Hepatocyte (in vitro differentiated cells): ENCODE measurements around the gene FREM1. TPM values are rescaled to one million over a fixed set of nuclear protein-coding genes. Genes with fewer than 3 reads are reported as not detected.
A peak's percentile ranks its signal among the peaks of the same experiment; 100 is the strongest.

ENCODE experiments used
- DNase-seq: peaks from one replicate; pipeline ENCODE4 v3.0.0-alpha.2; 2016; ENCODE audit warnings: low spot score
- H2AFZ ChIP-seq: fragments of 200-600 bp; sonication (generic); 2 replicates; pipeline ENCODE4 v1.6.0; 2016; ENCODE audit warnings: antibody characterized with exemption, mild to moderate bottlenecking
- H3K27ac ChIP-seq: fragments of 200-600 bp; sonication (generic); 2 replicates; pipeline ENCODE4 v1.5.1; 2016; ENCODE audit warnings: mild to moderate bottlenecking
- H3K27me3 ChIP-seq: fragments of 200-600 bp; sonication (generic); 2 replicates; pipeline ENCODE4 v1.6.1; 2016
- H3K36me3 ChIP-seq: fragments of 200-600 bp; sonication (generic); replicated peaks from 2 replicates; pipeline ENCODE4 v1.5.1; 2016; ENCODE audit warnings: low read depth; ENCODE audit not compliant: insufficient read depth
- H3K4me1 ChIP-seq: fragments of 200-600 bp; sonication (generic); 2 replicates; pipeline ENCODE4 v1.5.1; 2016; ENCODE audit warnings: mild to moderate bottlenecking, moderate library complexity; ENCODE audit not compliant: insufficient read depth
- H3K4me2 ChIP-seq: fragments of 200-600 bp; sonication (generic); 2 replicates; pipeline ENCODE4 v1.6.0; 2016
- H3K4me3 ChIP-seq: fragments of 200-600 bp; sonication (generic); 2 replicates; pipeline ENCODE4 v1.5.1; 2016; ENCODE audit warnings: mild to moderate bottlenecking
- H3K79me2 ChIP-seq: fragments of 200-600 bp; sonication (generic); 2 replicates; pipeline ENCODE4 v1.6.0; 2017; ENCODE audit warnings: mild to moderate bottlenecking
- H3K9me2 ChIP-seq: fragments of 200-600 bp; sonication (generic); replicated peaks from 2 replicates; pipeline ENCODE4 v1.6.0; 2017; ENCODE audit warnings: mild to moderate bottlenecking; ENCODE audit not compliant: insufficient read depth
- H3K9me3 ChIP-seq: fragments of 200-600 bp; sonication (generic); 2 replicates; pipeline ENCODE4 v1.5.1; 2016; ENCODE audit warnings: low read depth, mild to moderate bottlenecking
- H4K20me1 ChIP-seq: fragments of 200-600 bp; sonication (generic); 2 replicates; pipeline ENCODE4 v1.6.0; 2016; ENCODE audit warnings: mild to moderate bottlenecking; ENCODE audit not compliant: insufficient read depth, poor library complexity, severe bottlenecking
- EZH2 ChIP-seq: fragments of 200-600 bp; sonication (generic); IDR thresholded peaks from 2 replicates; pipeline ENCODE4 v1.6.1; 2016; ENCODE audit warnings: antibody characterized with exemption, mild to moderate bottlenecking, borderline replicate concordance
- EZH2phosphoT487 ChIP-seq: fragments of 200-600 bp; sonication (generic); IDR thresholded peaks from one replicate; pipeline ENCODE4 v1.6.1; 2018; ENCODE audit warnings: antibody characterized with exemption, mild to moderate bottlenecking, low read depth, moderate library complexity; ENCODE audit not compliant: unreplicated experiment, severe bottlenecking
- WGBS: methylation state at CpG from one replicate; pipeline ENCODE4 v1.1.6; 2016; ENCODE audit warnings: low lambda C conversion rate; ENCODE audit errors: missing lambda C conversion rate; 5-methylcytosine and 5-hydroxymethylcytosine counted together
- polyA plus RNA-seq: library from polyadenylated mRNA; unstranded; fragments of >200 nt; fragmentation: Nextera tagmentation; extraction: Ambion mirVana; gene quantifications from 2 replicates; pipeline ENCODE4 v1.2.1, GENCODE V29; 2016
- total RNA-seq: library from RNA; depleted of rRNA; stranded (reverse); fragments of >200 nt; gene quantifications from 2 replicates; pipeline ENCODE4 v1.2.3, GENCODE V29; 2014
- TF ChIP-seq, protein P1 (sequence below): fragments of 200-600 bp; sonication (generic); IDR thresholded peaks from 2 replicates; pipeline ENCODE4 v1.5.1; 2016; ENCODE audit warnings: antibody characterized with exemption, mild to moderate bottlenecking; ENCODE audit not compliant: poor library complexity

The FREM1 gene
- total and polyA plus RNA-seq, 2 experiments from 2014 or later = 9.7 to 36.1 TPM

DNA sequence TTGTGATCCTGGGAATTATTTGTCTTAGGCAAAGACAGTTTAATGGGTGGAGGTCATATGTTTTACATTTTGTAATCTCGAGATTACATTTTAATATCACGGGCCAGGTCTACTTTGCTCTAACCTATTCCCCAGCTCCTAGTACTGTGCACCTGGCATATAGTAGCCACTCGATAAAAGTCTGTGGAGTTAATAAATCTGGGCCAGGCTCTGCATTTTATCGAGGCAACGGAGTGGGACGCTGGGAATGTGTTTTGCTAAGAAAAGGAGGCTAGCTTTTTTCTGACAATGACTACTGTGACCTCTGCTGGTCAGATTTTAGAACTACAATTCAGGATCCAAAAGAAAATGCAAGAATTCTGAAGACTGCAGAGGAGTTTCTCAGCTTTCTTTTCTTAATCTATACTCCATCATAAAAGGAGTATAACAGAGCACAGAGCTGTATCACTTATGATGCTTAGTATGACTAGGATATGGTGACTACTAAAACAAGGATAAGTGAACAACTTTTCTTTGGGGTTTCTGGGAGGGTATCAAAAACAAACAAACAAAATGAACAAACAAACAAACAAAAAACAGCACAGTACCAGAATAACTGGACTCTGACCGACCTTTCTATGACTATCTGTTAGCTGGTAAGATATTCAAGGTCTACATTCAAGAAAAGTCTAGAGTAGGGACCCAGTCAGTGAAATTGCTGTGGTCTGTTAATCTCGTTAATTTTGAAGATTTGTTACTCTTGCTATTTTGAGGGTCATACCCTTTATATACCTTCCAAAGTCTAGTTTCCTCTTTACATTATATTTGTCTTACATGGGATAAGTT lies 141.6 kb downstream of the FREM1 start:
- TF ChIP-seq, protein P1, sequence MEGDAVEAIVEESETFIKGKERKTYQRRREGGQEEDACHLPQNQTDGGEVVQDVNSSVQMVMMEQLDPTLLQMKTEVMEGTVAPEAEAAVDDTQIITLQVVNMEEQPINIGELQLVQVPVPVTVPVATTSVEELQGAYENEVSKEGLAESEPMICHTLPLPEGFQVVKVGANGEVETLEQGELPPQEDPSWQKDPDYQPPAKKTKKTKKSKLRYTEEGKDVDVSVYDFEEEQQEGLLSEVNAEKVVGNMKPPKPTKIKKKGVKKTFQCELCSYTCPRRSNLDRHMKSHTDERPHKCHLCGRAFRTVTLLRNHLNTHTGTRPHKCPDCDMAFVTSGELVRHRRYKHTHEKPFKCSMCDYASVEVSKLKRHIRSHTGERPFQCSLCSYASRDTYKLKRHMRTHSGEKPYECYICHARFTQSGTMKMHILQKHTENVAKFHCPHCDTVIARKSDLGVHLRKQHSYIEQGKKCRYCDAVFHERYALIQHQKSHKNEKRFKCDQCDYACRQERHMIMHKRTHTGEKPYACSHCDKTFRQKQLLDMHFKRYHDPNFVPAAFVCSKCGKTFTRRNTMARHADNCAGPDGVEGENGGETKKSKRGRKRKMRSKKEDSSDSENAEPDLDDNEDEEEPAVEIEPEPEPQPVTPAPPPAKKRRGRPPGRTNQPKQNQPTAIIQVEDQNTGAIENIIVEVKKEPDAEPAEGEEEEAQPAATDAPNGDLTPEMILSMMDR = peak; percentile 76
- no peak for TF ChIP-seq EZH2
- Histone ChIP-seq H3K4me2 (peak overlapping the region; percentile 54), H3K4me3 (no peak overlapping the region), H4K20me1 (no peaks in the 10 kb centered on the region), H3K27ac (no peak overlapping the region), H3K9me3 (no peaks in the 10 kb centered on the region), H3K27me3 (no peaks in the 10 kb centered on the region), H3K9me2 (no peaks in the 10 kb centered on the region), H3K36me3 (no peaks in the 10 kb centered on the region), H3K79me2 (no peaks in the 10 kb centered on the region), H3K4me1 (no peaks in the 10 kb centered on the region), H2AFZ (no peak overlapping the region)
- 38% methylated on average over 8 of the region's 8 CpGs for WGBS
- DNase-seq = peak; percentile 67

DNA sequence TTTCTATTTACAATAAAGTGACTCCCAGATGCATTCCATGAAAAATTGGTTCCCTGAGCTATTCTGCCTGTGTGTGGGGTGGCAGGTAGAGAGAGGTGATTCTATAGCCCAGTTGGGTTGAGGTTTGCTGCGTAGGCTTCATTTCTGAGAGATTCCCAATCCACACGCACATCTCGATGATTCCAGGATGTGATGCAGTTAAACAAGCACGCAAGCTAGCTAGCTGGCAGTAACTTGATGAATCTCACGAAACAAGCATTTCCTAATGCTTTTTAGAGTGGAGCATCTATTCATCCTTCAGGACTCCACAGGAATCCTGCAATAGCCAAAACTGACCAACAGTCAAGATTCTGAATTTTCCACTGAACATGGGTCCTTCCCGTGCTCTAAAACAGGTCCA lies 143.9 kb downstream of the FREM1 start:
- 83% methylated on average over 6 of the region's 6 CpGs for WGBS
- H3K36me3 ChIP-seq = no peaks in the 10 kb centered on the region
- DNase-seq = no peak
- H3K27me3 ChIP-seq = no peaks in the 10 kb centered on the region
- H3K9me2 ChIP-seq = no peaks in the 10 kb centered on the region
- no peaks in the 10 kb centered on the region for H3K9me3 ChIP-seq
- no peaks in the 10 kb centered on the region for H3K79me2 ChIP-seq
- no peaks in the 10 kb centered on the region for H4K20me1 ChIP-seq
- peaks cover 6% of the 10 kb centered on the region for H3K4me1 ChIP-seq
- no peak overlapping the region for H2AFZ ChIP-seq
- TF ChIP-seq EZH2phosphoT487 (no peak), EZH2 (no peak)
- TF ChIP-seq, protein P1 = no peak
- no peak overlapping the region for H3K27ac ChIP-seq
- H3K4me2 ChIP-seq = no peak overlapping the region
- H3K4me3 ChIP-seq = no peak overlapping the region

DNA sequence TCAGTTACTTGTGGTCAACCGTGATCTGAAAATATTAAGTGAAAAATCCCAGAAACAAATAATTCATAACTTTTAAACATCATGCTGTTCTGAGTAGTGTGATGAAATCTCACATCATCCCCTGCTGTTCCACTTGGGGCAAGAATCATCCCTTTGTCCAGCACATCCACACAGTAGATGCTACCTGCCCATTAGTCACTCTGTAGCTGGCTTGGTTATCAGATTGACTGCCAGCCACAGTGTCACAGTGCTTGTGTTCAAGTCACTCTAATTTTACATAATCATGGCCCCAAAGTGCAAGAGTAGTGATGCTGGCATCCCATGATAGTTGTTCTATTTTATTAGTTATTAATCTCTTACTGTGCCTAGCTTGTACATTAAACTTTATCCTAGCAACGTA lies 148.6 kb downstream of the FREM1 start:
- H3K36me3 ChIP-seq = no peaks in the 10 kb centered on the region
- H3K27ac ChIP-seq = no peak overlapping the region
- H3K9me2 ChIP-seq = no peaks in the 10 kb centered on the region
- H3K79me2 ChIP-seq = no peaks in the 10 kb centered on the region
- no peaks in the 10 kb centered on the region for H3K9me3 ChIP-seq
- TF ChIP-seq, protein P1 = no peak
- TF ChIP-seq EZH2phosphoT487 (no peak), EZH2 (no peak)
- no peak overlapping the region for H2AFZ ChIP-seq
- no peaks in the 10 kb centered on the region for H4K20me1 ChIP-seq
- H3K4me1 ChIP-seq = peaks cover 6% of the 10 kb centered on the region
- 66% methylated on average over 2 of the region's 2 CpGs for WGBS
- H3K4me3 ChIP-seq = no peak overlapping the region
- H3K27me3 ChIP-seq = no peaks in the 10 kb centered on the region
- no peak overlapping the region for H3K4me2 ChIP-seq
- DNase-seq = peak; percentile 5
